ENCODE data around the gene MIA. TPM values are rescaled to one million over a fixed set of nuclear protein-coding genes. Genes with fewer than 3 reads are reported as not detected.
A peak's percentile ranks its signal among the peaks of the same experiment; 100 is the strongest.

MIA gene
- total and polyA plus RNA-seq, 2 of the 8 experiments (the other 6 are each of a cell fraction or from before 2014, with no cell fraction given) = not detected

GRCh38 chr19:40745402-40745780 lies 29.9 kb upstream of the MIA start:
- H2AFZ ChIP-seq (ENCODE audit: low read length) = no peak overlapping the region
- no peaks in the 10 kb centered on the region for H3K9me3 ChIP-seq (ENCODE audit: insufficient read depth in 2 of 2, low read depth in 1 of 2, low read length in 1 of 2)
- no peaks in the 10 kb centered on the region for H3K27me3 ChIP-seq (replicated peaks in 1 of 4; ENCODE audit: control insufficient read depth in 3 of 4, extremely low read depth in 1 of 4, insufficient read depth in 3 of 4, low read length in 3 of 4)
- peaks cover 0 to 11% (median 1%) of the 10 kb centered on the region in 4 experiments; a peak in 3 of 8 replicates for H3K36me3 ChIP-seq (ENCODE audit: control insufficient read depth in 2 of 4, insufficient read depth in 4 of 4, low read length in 3 of 4)
- ChIA-PET CTCF (ENCODE audit: partially characterized antibody) (interaction anchor here (1.2 to 4.7 kb wide), 9 partner anchors 10 to 74 kb away, joined by 3 to 26 read pairs (median 4); partner anchors contain the start of gene ITPKC), POLR2A (ENCODE audit: partially characterized antibody) (interaction anchor here (0.8 to 12.4 kb wide), 20 partner anchors 8 to 78 kb away, joined by 3 to 120 read pairs (median 5); partner anchors contain the start of genes ACTMAP, COQ8B, EGLN2 and ITPKC)
- no peak for TF ChIP-seq BRCA1 (IDR thresholded peaks at IDR 0.05; ENCODE audit: low read depth, low read length)
- TF ChIP-seq CEBPB (IDR thresholded peaks at IDR 0.05; ENCODE audit: low read depth, low read length) = peak; percentile 74; the same call in 1 of the 2 replicates
- no peak overlapping the region for H2BK20ac ChIP-seq (ENCODE audit: low read length)
- no peak overlapping the region for H3K56ac ChIP-seq (replicated peaks; ENCODE audit: insufficient read length, low read depth, low read length)
- FAIRE-seq = no peak
- H3K14ac ChIP-seq (ENCODE audit: insufficient read length) = no peak overlapping the region
- DNase-seq (ENCODE audit: low read depth in 1 of 2, low spot score in 2 of 2) = no peak
- peaks cover 0 to 20% (median 5%) of the 10 kb centered on the region in 4 experiments; a peak in 4 of 7 replicates for H3K4me1 ChIP-seq (replicated peaks in 1 of 4; ENCODE audit: control insufficient read depth in 3 of 4, insufficient read depth in 4 of 4, low read length in 3 of 4)
- no peak overlapping the region; a peak in 1 of 8 replicates for H3K4me3 ChIP-seq (ENCODE audit: extremely low read depth in 1 of 4, insufficient read depth in 2 of 4, low read depth in 3 of 4, low read length in 4 of 4)
- H3K18ac ChIP-seq (ENCODE audit: extremely low read depth, low read length) = no peak overlapping the region; the same call in 1 of the 2 replicates
- WGBS, 2 experiments (ENCODE audit: extremely low coverage in 1 of 2, insufficient coverage in 1 of 2, insufficient read length in 1 of 2, insufficient replicate concordance in 2 of 2, low coverage in 1 of 2, low lambda C conversion rate in 2 of 2, missing lambda C conversion rate in 1 of 2) = 89% methylated on average over 7 of the region's 7 CpGs; no CpG with 5 or more reads in 1 of the 2 experiments
- H2BK15ac ChIP-seq (ENCODE audit: low read length) = 0 out of 2 replicates have a peak overlapping the region, but pooled peaks have one; percentile 77
- no peak overlapping the region for H3K4ac ChIP-seq (replicated peaks; ENCODE audit: insufficient read length, low read depth, low read length)
- no peak overlapping the region for H3K23ac ChIP-seq (ENCODE audit: insufficient read length)
- H2BK5ac ChIP-seq (ENCODE audit: low read depth, low read length) = peak overlapping the region; percentile 72; the same call in 1 of the 2 replicates
- peaks cover 0 to 4% of the 10 kb centered on the region in 2 experiments for H4K20me1 ChIP-seq (replicated peaks in 1 of 2; ENCODE audit: control insufficient read depth in 1 of 2, insufficient read depth in 2 of 2, low read length in 2 of 2)
- H4K5ac ChIP-seq (ENCODE audit: insufficient read length, low read depth, low read length) = no peak overlapping the region
- no peak overlapping the region; the same call in 1 of the 2 replicates for H4K8ac ChIP-seq (ENCODE audit: extremely low read depth, insufficient read depth, low read length)
- no peak overlapping the region; the same call in 1 of the 2 replicates for H2AK5ac ChIP-seq (ENCODE audit: low read depth, low read length)
- peak overlapping the region in 1 of 4 experiments; percentile 40; a peak in 1 of 7 replicates for H3K9ac ChIP-seq (replicated peaks in 1 of 4; ENCODE audit: extremely low read depth in 1 of 4, low read depth in 3 of 4, low read length in 3 of 4)
- no peak overlapping the region for H3K27ac ChIP-seq (ENCODE audit: low read depth, low read length)
- H3K4me2 ChIP-seq (ENCODE audit: insufficient read depth in 1 of 2, low read depth in 2 of 2, low read length in 2 of 2) = peak overlapping the region in 1 of 2 experiments; percentile 35; a peak in 2 of 4 replicates
- H3K23me2 ChIP-seq (ENCODE audit: low read depth, low read length) = peaks cover 7% of the 10 kb centered on the region
- H3K79me1 ChIP-seq (ENCODE audit: low read depth, low read length) = no peaks in the 10 kb centered on the region; the same call in 1 of the 2 replicates
- H2BK120ac ChIP-seq (replicated peaks; ENCODE audit: low read depth, low read length) = no peak overlapping the region
- peaks cover 0 to 20% of the 10 kb centered on the region in 2 experiments; a peak in 1 of 4 replicates for H3K79me2 ChIP-seq (ENCODE audit: control insufficient read depth in 1 of 2, insufficient read depth in 2 of 2, low read length in 2 of 2)
- H2BK12ac ChIP-seq (ENCODE audit: low read depth, low read length) = peak overlapping the region; percentile 68; the same call in 1 of the 2 replicates
- no peak overlapping the region for H4K91ac ChIP-seq (replicated peaks; ENCODE audit: insufficient read length, low read length)

All from H1 (cell line).